GM13977 (cell line): ENCODE measurements around the gene UNC5A.
"Not testable (repeated sequence)": the region's sequence is repeated elsewhere in the genome, so short reads cannot be mapped to it uniquely, and the experiment has no call there.

Experiments used
- DNase-seq: peaks from one replicate; pipeline ENCODE4 v3.0.0; 2012; ENCODE audit warnings: low spot score
- CTCF ChIP-seq: IDR thresholded peaks from 2 replicates; pipeline ENCODE4 v1.5.1; 2012; ENCODE audit warnings: mild to moderate bottlenecking, control low read depth; ENCODE audit not compliant: insufficient read depth; ENCODE audit errors: extremely low read depth, missing control alignments
- in situ Hi-C: fragments of 300-500 bp; cut with MboI; formaldehyde crosslinking; loops from one replicate; pipeline ENCODE4 v1.12.0; 2022; ENCODE audit warnings: low sequenced_read_pairs, low pct_unique_long_range_greater_than_20kb, mixed read lengths, inconsistent platforms; ENCODE audit not compliant: unreplicated experiment

Gene UNC5A

DNA sequence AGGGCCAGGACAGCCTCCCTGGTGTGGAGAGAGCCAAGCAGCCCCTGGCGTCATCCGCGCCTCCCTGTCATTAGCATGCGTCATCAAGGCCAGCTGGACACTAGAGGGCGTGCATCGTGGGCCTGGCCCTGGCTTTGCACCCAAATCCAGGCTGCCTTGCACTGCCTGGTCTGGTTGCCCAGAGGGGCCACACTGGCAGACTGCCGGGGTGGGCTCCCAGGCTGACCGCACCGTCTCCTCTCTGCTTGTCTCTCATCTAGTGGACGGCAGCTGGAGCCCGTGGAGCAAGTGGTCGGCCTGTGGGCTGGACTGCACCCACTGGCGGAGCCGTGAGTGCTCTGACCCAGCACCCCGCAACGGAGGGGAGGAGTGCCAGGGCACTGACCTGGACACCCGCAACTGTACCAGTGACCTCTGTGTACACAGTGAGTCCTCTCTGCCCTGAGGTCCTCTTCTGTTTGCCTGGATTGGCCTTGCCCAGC lies 59.8 kb downstream of the UNC5A start:
- TF ChIP-seq CTCF = no peak
- no peak for DNase-seq
- in situ Hi-C loops = no loop called here

DNA sequence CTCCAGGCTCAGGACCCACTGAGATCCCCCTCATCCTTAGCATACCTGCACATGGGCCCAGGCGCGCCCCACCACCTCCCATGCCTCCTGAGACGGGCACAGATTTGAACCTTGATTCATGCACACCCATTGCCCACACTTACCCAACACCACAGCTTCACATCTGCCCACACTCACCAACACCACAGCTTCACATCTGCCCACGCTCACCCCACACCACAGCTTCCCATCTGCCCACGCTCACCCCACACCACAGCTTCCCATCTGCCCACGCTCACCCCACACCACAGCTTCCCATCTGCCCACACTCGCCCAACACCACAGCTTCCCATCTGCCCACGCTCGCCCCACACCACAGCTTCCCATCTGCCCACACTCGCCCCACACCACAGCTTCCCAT lies 60.3 kb downstream of the UNC5A start:
- in situ Hi-C loops, DNase-seq: not testable (repeated sequence)

DNA sequence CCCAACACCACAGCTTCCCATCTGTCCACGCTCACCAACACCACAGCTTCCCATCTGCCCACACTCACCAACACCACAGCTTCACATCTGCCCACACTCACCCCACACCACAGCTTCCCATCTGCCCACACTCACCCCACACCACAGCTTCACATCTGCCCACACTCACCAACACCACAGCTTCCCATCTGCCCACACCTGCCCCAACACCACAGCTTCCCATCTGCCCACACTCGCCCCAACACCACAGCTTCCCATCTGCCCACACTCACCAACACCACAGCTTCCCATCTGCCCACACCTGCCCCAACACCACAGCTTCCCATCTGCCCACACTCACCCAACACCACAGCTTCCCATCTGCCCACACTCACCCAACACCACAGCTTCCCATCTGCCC lies 62.2 kb downstream of the UNC5A start:
- in situ Hi-C loops, DNase-seq: not testable (repeated sequence)

DNA sequence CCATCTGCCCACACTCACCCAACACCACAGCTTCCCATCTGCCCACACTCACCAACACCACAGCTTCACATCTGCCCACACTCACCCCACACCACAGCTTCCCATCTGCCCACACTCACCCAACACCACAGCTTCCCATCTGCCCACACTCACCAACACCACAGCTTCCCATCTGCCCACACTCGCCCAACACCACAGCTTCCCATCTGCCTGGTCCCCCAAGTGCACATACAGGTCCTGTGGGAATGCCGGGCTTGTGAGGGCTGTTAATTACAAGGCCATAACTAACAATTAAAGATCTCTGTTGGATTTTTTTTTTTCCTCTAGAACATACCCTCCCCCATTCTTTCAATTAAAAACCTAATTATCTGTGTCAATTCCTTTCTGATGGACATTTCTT lies 62.7 kb downstream of the UNC5A start:
- DNase-seq, in situ Hi-C loops: not testable (repeated sequence)

- in situ Hi-C loops = no loop called here
- DNase-seq = no peak
- TF ChIP-seq CTCF = no peak
These were observed 63.3 kb downstream of the UNC5A start for GRCh38 chr5:176873541-176874172.

DNA sequence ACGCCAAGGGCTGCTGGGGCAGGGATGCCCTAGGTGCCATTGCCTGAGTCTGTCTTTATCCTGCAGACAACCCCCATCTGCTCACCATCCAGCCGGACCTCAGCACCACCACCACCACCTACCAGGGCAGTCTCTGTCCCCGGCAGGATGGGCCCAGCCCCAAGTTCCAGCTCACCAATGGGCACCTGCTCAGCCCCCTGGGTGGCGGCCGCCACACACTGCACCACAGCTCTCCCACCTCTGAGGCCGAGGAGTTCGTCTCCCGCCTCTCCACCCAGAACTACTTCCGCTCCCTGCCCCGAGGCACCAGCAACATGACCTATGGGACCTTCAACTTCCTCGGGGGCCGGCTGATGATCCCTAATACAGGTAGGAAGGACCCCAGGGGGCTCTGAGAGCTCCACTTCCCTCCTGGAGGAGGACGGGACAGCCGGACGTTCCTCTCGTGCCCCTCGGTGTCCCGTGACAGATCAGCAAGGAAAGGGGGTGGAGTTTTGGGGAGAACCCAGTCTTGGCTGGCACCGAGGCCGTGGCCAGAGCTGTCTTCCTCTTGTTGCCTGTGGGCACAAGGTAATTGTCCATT lies 63.9 kb downstream of the UNC5A start:
- TF ChIP-seq CTCF = no peak
- in situ Hi-C loops = no loop called here
- no peak for DNase-seq

DNA sequence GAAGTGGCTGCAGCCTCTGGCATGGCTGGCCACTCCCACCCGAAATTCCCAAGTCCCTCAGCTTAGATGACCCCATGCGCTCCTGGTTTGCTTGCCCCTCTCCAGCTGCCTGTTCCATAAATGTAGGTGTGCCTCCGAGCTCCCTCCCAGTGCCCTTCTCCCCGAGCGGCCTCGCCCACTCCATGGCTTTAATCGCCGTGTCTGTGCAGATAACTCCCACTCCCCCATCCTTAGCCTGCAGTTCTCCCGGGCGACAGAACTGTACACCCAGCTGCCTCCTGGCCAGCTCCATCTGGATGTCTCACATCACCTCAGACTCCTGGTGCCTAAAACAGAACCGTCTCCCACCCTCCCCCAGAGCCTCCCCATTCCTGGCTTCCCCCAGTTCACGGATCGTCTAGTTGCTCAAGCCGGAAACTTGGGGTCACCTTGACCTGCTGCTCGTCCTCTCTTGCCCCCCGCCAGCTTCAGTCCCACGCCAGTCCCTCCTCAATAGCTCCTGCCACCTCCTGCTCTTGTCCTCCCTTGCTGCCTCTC lies 64.7 kb downstream of the UNC5A start:
- DNase-seq = no peak
- in situ Hi-C loops = no loop called here
- no peak for TF ChIP-seq CTCF

- in situ Hi-C loops = no loop called here
- DNase-seq = no peak
These were observed 65.6 kb downstream of the UNC5A start for GRCh38 chr5:176875783-176876505.

More at GRCh38 chr5:176875783-176876505, 65.6 kb downstream of the UNC5A start:
- TF ChIP-seq CTCF = no peak
